ENCODE results near the gene CDK5.

DNA sequence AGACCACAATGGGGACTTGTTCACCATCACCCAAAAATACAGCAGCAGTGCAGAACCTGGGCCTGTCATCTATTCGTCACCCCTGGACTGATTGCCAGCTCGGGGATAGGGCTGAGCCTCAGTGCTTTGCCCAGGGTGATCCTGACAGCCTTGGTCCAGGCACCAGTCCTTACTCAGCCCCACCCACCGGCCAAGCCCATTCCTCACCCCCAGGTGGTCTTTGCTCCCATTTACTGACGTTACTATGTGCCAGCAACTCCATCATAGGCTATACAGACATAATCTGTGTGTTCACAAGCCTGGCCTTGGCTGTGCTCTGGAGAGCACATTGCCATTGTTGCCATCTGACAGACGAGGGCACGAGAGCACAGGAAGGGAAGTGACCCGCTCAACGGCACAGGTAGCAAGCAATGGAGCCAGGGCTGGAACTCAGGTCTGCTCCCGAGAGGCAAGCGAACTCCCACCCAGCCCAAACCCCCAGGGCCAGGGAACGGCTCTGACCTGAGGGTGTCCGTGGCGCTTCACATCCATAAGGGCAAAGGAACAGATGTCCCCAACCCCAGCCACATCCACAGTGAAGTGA lies 40.2 kb downstream of the CDK5 start:
- no peak for TF ChIP-seq EZH2 (IDR thresholded peaks at IDR 0.05; ENCODE audit: low read length)
- TF ChIP-seq, protein P1, sequence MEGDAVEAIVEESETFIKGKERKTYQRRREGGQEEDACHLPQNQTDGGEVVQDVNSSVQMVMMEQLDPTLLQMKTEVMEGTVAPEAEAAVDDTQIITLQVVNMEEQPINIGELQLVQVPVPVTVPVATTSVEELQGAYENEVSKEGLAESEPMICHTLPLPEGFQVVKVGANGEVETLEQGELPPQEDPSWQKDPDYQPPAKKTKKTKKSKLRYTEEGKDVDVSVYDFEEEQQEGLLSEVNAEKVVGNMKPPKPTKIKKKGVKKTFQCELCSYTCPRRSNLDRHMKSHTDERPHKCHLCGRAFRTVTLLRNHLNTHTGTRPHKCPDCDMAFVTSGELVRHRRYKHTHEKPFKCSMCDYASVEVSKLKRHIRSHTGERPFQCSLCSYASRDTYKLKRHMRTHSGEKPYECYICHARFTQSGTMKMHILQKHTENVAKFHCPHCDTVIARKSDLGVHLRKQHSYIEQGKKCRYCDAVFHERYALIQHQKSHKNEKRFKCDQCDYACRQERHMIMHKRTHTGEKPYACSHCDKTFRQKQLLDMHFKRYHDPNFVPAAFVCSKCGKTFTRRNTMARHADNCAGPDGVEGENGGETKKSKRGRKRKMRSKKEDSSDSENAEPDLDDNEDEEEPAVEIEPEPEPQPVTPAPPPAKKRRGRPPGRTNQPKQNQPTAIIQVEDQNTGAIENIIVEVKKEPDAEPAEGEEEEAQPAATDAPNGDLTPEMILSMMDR (optimal IDR thresholded peaks at IDR 0.05 in 1 of 3, IDR thresholded peaks at IDR 0.05 in 1 of 3, conservative IDR thresholded peaks at IDR 0.05 in 1 of 3; ENCODE audit: extremely low read depth in 1 of 3, insufficient read depth in 2 of 3, low read length in 3 of 3): no peak

Measured in keratinocyte (primary cell).